A549 treated with RU486 at 1 μM for 4 hours (cell line): ENCODE measurements around the gene GADD45GIP1. TPM values are rescaled to one million over a fixed set of nuclear protein-coding genes. Genes with fewer than 3 reads are reported as not detected.

Experiments used
- total RNA-seq: library from RNA; stranded (reverse); fragments of 200-300 nt; extraction: Qiagen RNA extraction; gene quantifications from 5 replicates; pipeline ENCODE4 v1.2.3, GENCODE V29; 2022; ENCODE audit warnings: low read depth

The GADD45GIP1 gene
- total RNA-seq: 33.1 to 59.6 TPM (median 54.1 TPM) in 5 replicates

DNA sequence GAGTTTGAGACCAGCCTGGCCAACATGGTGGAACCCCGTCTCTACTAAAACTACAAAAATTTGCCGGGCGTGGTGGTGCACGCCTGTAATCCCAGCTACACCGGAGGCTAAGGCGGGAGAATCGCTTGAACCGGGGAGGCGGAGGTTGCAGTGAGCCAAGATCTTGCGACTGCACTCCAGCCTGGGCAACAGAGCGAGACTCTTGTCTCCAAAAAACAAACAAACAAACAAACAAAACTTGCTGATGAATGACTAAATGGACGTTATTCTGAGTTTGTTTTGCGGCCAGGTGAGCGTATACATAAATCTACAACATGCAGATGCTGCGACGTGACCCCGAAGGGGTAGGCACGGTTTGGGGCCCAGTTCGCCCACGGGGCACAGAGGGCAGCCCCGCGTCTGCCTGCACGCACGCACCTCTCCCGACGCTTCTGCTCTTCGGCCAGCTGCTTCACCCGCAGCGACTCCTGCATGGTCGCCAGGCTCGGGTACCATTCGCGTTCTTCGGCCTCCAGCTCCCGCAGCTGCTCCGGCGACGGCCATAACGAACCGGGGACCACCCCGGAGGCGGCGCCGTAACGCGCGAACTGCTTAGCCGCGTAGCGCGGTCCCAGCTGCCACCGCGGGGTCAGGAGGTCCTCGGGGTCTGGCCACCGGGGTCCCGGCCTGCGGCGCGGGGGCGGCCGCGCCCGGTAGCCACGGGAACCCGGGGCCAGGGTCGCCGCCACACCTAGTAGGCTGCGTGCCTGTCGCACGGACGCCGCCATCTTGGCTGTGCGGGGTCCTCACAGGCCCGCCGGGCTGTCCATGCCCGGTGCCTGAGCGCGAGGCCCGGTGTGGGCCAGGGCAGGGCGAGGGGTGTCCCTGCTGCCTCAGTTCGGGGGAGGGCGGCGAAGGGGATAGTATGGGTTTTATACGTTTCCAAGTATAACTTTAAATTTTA lies at the start of gene GADD45GIP1:
GADD45GIP1 (minus strand) TSS at position 778 of the 943 bp plus-strand sequence; CDS start at position 767, 11 bp downstream.

GRCh38 chr19:12994701-12995595 lies 37.9 kb upstream of the GADD45GIP1 start, which contains the start of gene NFIX:
Gene NFIX (plus strand): TSS chr19:12995475. CDS start chr19:12995838, 363 bp downstream.

DNA sequence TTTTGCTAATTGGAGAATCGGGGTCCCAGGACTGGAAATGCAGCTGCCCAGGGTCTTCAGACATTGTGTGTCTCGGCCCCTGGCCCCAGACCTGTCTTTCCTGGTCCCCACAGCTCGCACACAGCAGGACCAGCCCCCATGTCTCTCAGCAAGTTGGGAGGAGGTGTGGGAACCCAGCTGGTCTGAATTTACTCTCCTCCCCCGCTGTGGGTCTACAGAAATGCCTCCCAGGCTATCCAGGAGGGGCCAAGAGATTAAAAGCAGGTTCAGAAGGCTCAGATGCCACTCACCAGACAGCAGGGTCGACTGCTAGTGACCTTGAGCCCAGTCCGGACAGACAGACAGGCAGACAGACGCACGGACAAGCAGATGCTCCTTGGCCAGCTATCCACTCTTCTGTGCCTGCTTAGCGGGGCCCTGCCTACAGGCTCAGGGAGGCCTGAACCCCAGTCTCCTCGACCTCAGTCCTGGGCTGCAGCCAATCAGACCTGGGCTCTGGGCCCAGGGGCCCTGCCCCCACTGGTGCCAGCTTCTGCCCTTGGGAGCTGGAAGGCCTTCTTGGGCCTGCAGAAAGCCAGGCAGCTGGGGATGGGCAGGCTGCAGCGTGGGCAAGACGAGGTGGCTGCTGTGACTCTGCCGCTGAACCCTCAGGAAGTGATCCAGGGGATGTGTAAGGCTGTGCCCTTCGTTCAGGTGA lies 12.4 kb upstream of the GADD45GIP1 start, which contains the start of gene DAND5:
DAND5 (plus strand) TSS at position 285 of the 697 bp plus-strand sequence; CDS start at position 370, 85 bp downstream.

GRCh38 chr19:12945479-12946091 lies 11.4 kb downstream of the GADD45GIP1 start, which contains the start of gene RAD23A:
Gene RAD23A (plus strand): TSS chr19:12945862. CDS start chr19:12945949, 87 bp downstream.

DNA sequence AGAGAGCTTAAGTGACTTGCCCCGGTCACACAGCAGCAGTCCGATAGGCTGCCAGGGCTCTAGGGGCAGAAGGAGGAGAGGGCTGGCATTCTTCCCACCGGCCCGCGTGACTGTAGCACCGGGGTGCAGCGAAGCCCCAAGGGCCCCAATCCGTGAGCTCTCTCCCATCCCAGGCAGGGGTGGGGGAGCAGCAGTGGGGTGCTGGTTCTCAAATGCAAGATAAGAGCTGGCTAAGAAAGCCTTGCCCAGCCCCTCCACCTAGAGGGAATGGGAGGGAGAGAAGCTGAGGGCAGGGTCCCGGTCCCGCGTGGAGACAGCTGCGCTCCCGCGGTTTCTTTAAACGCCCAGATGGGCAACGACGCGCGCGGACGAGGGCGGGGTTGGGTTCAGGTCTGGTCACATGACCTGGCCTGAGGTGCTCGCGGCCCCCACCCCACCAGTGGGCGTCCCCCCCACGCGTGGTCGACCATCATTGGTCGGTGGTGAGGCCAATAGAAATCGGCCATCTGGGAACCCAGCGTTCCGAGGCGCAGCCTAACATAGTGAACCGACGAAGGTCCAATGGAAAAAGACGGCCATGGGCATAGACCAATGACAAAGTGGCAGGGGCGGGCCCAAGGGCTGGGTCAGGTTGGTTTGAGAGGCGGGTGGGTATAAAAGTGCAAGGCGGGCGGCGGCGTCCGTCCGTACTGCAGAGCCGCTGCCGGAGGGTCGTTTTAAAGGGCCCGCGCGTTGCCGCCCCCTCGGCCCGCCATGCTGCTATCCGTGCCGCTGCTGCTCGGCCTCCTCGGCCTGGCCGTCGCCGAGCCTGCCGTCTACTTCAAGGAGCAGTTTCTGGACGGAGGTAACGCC lies 18.9 kb downstream of the GADD45GIP1 start, which contains the start of gene CALR:
CALR (plus strand) TSS at position 683 of the 852 bp plus-strand sequence; CDS start at position 754, 71 bp downstream.

DNA sequence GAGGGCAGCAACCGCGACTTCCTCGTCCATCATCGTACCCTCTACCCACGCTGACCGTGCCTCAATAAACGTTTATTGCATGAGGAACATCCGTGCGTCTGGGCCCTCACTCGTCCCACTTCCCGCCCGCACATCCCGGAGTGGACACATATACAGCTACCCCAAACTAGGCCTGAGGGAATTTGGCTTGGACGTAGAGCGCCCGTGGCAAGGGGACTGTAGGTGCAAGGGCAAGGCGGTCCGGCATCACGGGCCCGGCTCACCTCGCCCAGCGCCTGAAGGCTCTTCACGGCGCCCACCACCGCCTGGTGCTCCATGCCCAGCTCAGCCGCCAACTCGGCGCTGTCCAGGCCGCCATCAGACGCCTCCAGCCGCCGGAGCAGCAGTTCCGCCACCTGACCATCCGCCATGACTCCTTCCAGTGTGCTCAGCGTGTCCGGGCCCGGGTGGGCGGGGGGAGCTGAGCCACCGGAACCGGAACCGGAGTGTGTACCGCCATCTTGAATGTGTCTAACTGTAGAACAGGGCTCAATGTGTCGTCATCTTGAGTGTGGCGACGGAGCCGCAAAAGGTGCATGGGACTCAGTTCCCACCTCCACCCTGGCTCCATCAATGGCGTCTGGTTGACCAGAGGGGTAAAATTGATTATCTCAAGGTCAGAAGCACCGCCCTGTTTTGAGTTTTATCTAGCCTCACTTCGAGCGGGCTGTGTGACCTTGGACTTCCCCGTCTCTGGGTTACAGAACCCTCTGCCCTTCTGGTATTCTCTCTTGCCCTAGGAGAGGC lies 23.5 kb downstream of the GADD45GIP1 start, which contains the start of gene FARSA:
FARSA (minus strand) TSS at position 425 of the 786 bp plus-strand sequence; CDS start at position 410, 15 bp downstream.

Other genes starting within 250 kb of the GADD45GIP1 start
- 27.4 to 35.2 TPM (median 32.5 TPM) in 5 replicates for gene TNPO2, start 233.3 kb downstream of the GADD45GIP1 start, total RNA-seq
- 156 to 216 TPM (median 205 TPM) in 5 replicates for gene TRIR, start 222.5 kb downstream of the GADD45GIP1 start, total RNA-seq
- gene GET3, start 219.7 kb downstream of the GADD45GIP1 start, total RNA-seq: 70.9 to 96.0 TPM (median 93.4 TPM) in 5 replicates
- gene BEST2, start 205.4 kb downstream of the GADD45GIP1 start, total RNA-seq: 0.05 to 0.14 TPM in 2 of 5 replicates, not detected in the others
- 8.1 to 12.5 TPM (median 9.9 TPM) in 5 replicates for gene HOOK2, start 181.7 kb downstream of the GADD45GIP1 start, total RNA-seq
- gene JUNB, start 165.7 kb downstream of the GADD45GIP1 start, total RNA-seq: 86.0 to 165 TPM (median 133 TPM) in 5 replicates
- gene PRDX2, start 155.4 kb downstream of the GADD45GIP1 start, total RNA-seq: 0.48 to 1.4 TPM (median 0.76 TPM) in 5 replicates
- gene THSD8, start 155.2 kb downstream of the GADD45GIP1 start, total RNA-seq: 0.70 to 17.2 TPM (median 12.5 TPM) in 4 of 5 replicates, not detected in the other
- gene RNASEH2A, start 150.6 kb downstream of the GADD45GIP1 start, total RNA-seq: 32.3 to 49.1 TPM (median 44.2 TPM) in 5 replicates
- 0.10 to 0.34 TPM (median 0.22 TPM) in 4 of 5 replicates, not detected in the other for gene RTBDN, start 122.6 kb downstream of the GADD45GIP1 start, total RNA-seq
- gene MAST1, start 118.7 kb downstream of the GADD45GIP1 start, total RNA-seq: 1.1 to 2.5 TPM (median 1.6 TPM) in 5 replicates
- gene DNASE2, start 75.8 kb downstream of the GADD45GIP1 start, total RNA-seq: 25.6 to 33.3 TPM (median 31.1 TPM) in 5 replicates
- gene KLF1, start 70.0 kb downstream of the GADD45GIP1 start, total RNA-seq: not detected in 5 replicates
- gene GCDH, start 66.1 kb downstream of the GADD45GIP1 start, total RNA-seq: 9.1 to 10.2 TPM (median 9.5 TPM) in 5 replicates
- 0.33 to 0.79 TPM (median 0.42 TPM) in 5 replicates for gene SYCE2, start 37.9 kb downstream of the GADD45GIP1 start, total RNA-seq
- gene FARSA, start 23.5 kb downstream of the GADD45GIP1 start, total RNA-seq: 65.9 to 84.1 TPM (median 74.6 TPM) in 5 replicates
- 505 to 682 TPM (median 539 TPM) in 5 replicates for gene CALR, start 18.6 kb downstream of the GADD45GIP1 start, total RNA-seq
- gene RAD23A, start 11.4 kb downstream of the GADD45GIP1 start, total RNA-seq: 68.9 to 85.3 TPM (median 84.8 TPM) in 5 replicates
- not detected in 5 replicates for gene DAND5, start 12.4 kb upstream of the GADD45GIP1 start, total RNA-seq
- 3.3 to 5.4 TPM (median 3.8 TPM) in 5 replicates for gene NFIX, start 38.3 kb upstream of the GADD45GIP1 start, total RNA-seq
- gene LYL1, start 145.6 kb upstream of the GADD45GIP1 start, total RNA-seq: 0.50 to 1.0 TPM (median 0.71 TPM) in 5 replicates
- gene TRMT1, start 159.5 kb upstream of the GADD45GIP1 start, total RNA-seq: 34.4 to 39.6 TPM (median 38.0 TPM) in 5 replicates
- gene NACC1, start 161.0 kb upstream of the GADD45GIP1 start, total RNA-seq: 26.1 to 47.1 TPM (median 39.3 TPM) in 5 replicates
- 40.9 to 63.2 TPM (median 59.4 TPM) in 5 replicates for gene STX10, start 193.2 kb upstream of the GADD45GIP1 start, total RNA-seq
- 54.6 to 90.5 TPM (median 81.4 TPM) in 5 replicates for gene IER2, start 193.2 kb upstream of the GADD45GIP1 start, total RNA-seq